NT2/D1 (cell line): ENCODE data around the gene RBP5.

Source experiments
- SUZ12 ChIP-seq: IDR thresholded peaks from 2 replicates; pipeline ENCODE4 v1.6.1; 2011; ENCODE audit not compliant: insufficient read length, insufficient read depth; ENCODE audit errors: extremely low read depth
- YY1 ChIP-seq: IDR thresholded peaks from 2 replicates; pipeline ENCODE4 v1.6.1; 2011; ENCODE audit not compliant: insufficient read length, insufficient read depth
- ZNF274 ChIP-seq: IDR thresholded peaks from 2 replicates; pipeline ENCODE4 v1.6.1; 2011; ENCODE audit warnings: mild to moderate bottlenecking, low read depth, low read length

DNA sequence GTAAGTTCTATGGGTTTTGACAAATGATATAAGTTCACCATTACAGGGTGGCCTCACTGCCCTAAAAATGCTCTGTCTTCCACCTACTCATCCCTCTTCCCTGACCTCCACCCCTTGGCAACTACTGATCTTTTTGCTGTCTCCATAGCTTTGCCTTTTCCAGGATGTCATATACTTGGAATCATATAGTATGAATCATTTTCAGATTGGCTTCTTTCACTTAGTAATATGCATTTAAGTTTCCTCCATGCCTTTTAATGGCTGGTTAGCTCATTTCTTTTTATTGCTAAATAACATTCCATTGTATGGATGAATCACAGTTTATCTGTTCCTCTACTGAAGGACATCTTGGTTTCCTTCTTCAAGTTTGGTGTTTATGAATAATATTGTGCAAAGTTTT lies 46.8 kb upstream of the RBP5 start:
- no peak for TF ChIP-seq YY1
- TF ChIP-seq ZNF274, result no peak
- TF ChIP-seq SUZ12, result no peak
